Activated naive CD4-positive, alpha-beta T cell treated with anti-CD3 and anti-CD28 coated beads, Interleukin-2, amount 10 ng/mL, durations not matched to agents 7 days and 5 days (primary cell): ENCODE results near the gene MTHFR.
A peak's percentile ranks its signal among the peaks of the same experiment; 100 is the strongest.

Experiments
- CTCF ChIA-PET: fragments of 350-600 bp; sonication (Branson Sonifier 250); formaldehyde crosslinking; loops from one replicate; lab custom pipeline; 2021; ENCODE audit warnings: antibody characterized with exemption; lab: Charles Lee
- DNase-seq: peaks from one replicate; pipeline ENCODE4 v3.0.0-alpha.2; 2020
- H3K27ac Mint-ChIP-seq: one replicate; pipeline ENCODE4 v1.8.0; 2021; ENCODE audit warnings: mild to moderate bottlenecking, moderate library complexity, mixed read lengths
- H3K27me3 Mint-ChIP-seq: one replicate; pipeline ENCODE4 v1.8.0; 2021; ENCODE audit warnings: mild to moderate bottlenecking, mixed read lengths
- H3K36me3 Mint-ChIP-seq: one replicate; pipeline ENCODE4 v1.8.0; 2021; ENCODE audit warnings: mixed read lengths
- H3K4me1 Mint-ChIP-seq: one replicate; pipeline ENCODE4 v1.8.0; 2021; ENCODE audit warnings: mixed read lengths
- H3K4me3 Mint-ChIP-seq: one replicate; pipeline ENCODE4 v1.8.0; 2021; ENCODE audit warnings: mild to moderate bottlenecking, moderate library complexity, mixed read lengths
- H3K9me3 Mint-ChIP-seq: one replicate; pipeline ENCODE4 v1.8.0; 2021; ENCODE audit warnings: mixed read lengths

MTHFR gene

GRCh38 chr1:11805422-11806306 lies at the start of gene MTHFR, which contains the start of gene CLCN6:
Gene MTHFR, minus strand, starts transcription at chr1:11805964. Its CDS starts 2,848 bp downstream, at chr1:11803116.
Gene CLCN6, plus strand, starts transcription at chr1:11806191. Its CDS starts 72 bp downstream, at chr1:11806263.
- H3K27ac Mint-ChIP-seq: peak within 1 kb of the TSS; percentile 85
- H3K4me1 Mint-ChIP-seq: peaks cover 68% of the 10 kb centered on the region
- CTCF ChIA-PET: interaction anchor here (1.1 kb wide), 1 partner anchor 141 kb away, joined by 3 read pairs; no protein-coding TSS in a partner anchor
- H3K27me3 Mint-ChIP-seq: no peaks in the 10 kb centered on the region
- no peaks in the 10 kb centered on the region for H3K9me3 Mint-ChIP-seq
- H3K4me3 Mint-ChIP-seq: peak within 1 kb of the TSS; percentile 88
- peaks cover 31% of the 10 kb centered on the region for H3K36me3 Mint-ChIP-seq
- DNase-seq: peak; percentile 100

- peaks cover 85% of the 10 kb centered on the region for H3K27me3 Mint-ChIP-seq
Observed at GRCh38 chr1:11855430-11855829, 49.7 kb upstream of the MTHFR start.

GRCh38 chr1:11854519-11854918 lies 48.8 kb upstream of the MTHFR start:
- peaks cover 80% of the 10 kb centered on the region for H3K27me3 Mint-ChIP-seq
- H3K27ac Mint-ChIP-seq: no peak overlapping the region
- no peaks in the 10 kb centered on the region for H3K9me3 Mint-ChIP-seq
- CTCF ChIA-PET: interaction anchor here (0.6 kb wide), 1 partner anchor 46 kb away, joined by 3 read pairs; no protein-coding TSS in a partner anchor
- H3K4me1 Mint-ChIP-seq: peaks cover 14% of the 10 kb centered on the region
- H3K36me3 Mint-ChIP-seq: no peaks in the 10 kb centered on the region
- H3K4me3 Mint-ChIP-seq: no peak overlapping the region
- no peak for DNase-seq

More at GRCh38 chr1:11855430-11855829, 49.7 kb upstream of the MTHFR start:
- Mint-ChIP-seq H3K9me3 (no peaks in the 10 kb centered on the region), H3K27ac (no peak overlapping the region), H3K36me3 (no peaks in the 10 kb centered on the region), H3K4me3 (no peak overlapping the region), H3K4me1 (peaks cover 14% of the 10 kb centered on the region)
- CTCF ChIA-PET: no interaction called here
- no peak for DNase-seq

- H3K4me1 Mint-ChIP-seq: no peaks in the 10 kb centered on the region
- no peak overlapping the region for H3K4me3 Mint-ChIP-seq
- no peak for DNase-seq
- CTCF ChIA-PET: no interaction called here
- H3K36me3 Mint-ChIP-seq: no peaks in the 10 kb centered on the region
- H3K9me3 Mint-ChIP-seq: no peaks in the 10 kb centered on the region
- peaks cover 48% of the 10 kb centered on the region for H3K27me3 Mint-ChIP-seq
- no peak overlapping the region for H3K27ac Mint-ChIP-seq
Observed at GRCh38 chr1:11851180-11851579, 45.4 kb upstream of the MTHFR start.

- H3K9me3 Mint-ChIP-seq: no peaks in the 10 kb centered on the region
Observed at GRCh38 chr1:11850156-11850555, 44.4 kb upstream of the MTHFR start.

GRCh38 chr1:11848373-11848700 lies 42.6 kb upstream of the MTHFR start:
- CTCF ChIA-PET: interaction anchor here (1.7 kb wide), 1 partner anchor 10 kb away, joined by 7 read pairs; no protein-coding TSS in a partner anchor
- H3K27me3 Mint-ChIP-seq: peaks cover 25% of the 10 kb centered on the region

More at GRCh38 chr1:11850156-11850555, 44.4 kb upstream of the MTHFR start:
- DNase-seq: no peak
- Mint-ChIP-seq H3K27me3 (peaks cover 40% of the 10 kb centered on the region), H3K36me3 (peaks cover 5% of the 10 kb centered on the region), H3K27ac (no peak overlapping the region), H3K4me1 (no peaks in the 10 kb centered on the region), H3K4me3 (no peak overlapping the region)
- CTCF ChIA-PET: no interaction called here

GRCh38 chr1:11847667-11848372 lies 42.1 kb upstream of the MTHFR start, which contains the start of gene NPPA:
Gene NPPA, minus strand, starts transcription at chr1:11847783. Its CDS starts 99 bp downstream, at chr1:11847684.
- no peaks in the 10 kb centered on the region for H3K4me1 Mint-ChIP-seq
- DNase-seq: no peak
- no peak within 1 kb of the TSS for H3K27ac Mint-ChIP-seq
- no peak within 1 kb of the TSS for H3K4me3 Mint-ChIP-seq
- peaks cover 20% of the 10 kb centered on the region for H3K27me3 Mint-ChIP-seq
- H3K36me3 Mint-ChIP-seq: peaks cover 15% of the 10 kb centered on the region
- CTCF ChIA-PET: interaction anchor here (1.7 kb wide), 1 partner anchor 10 kb away, joined by 7 read pairs; no protein-coding TSS in a partner anchor
- H3K9me3 Mint-ChIP-seq: no peaks in the 10 kb centered on the region

More at GRCh38 chr1:11848373-11848700, 42.6 kb upstream of the MTHFR start:
- Mint-ChIP-seq H3K27ac (no peak overlapping the region), H3K4me1 (no peaks in the 10 kb centered on the region), H3K9me3 (no peaks in the 10 kb centered on the region), H3K36me3 (peaks cover 15% of the 10 kb centered on the region), H3K4me3 (no peak overlapping the region)
- no peak for DNase-seq

GRCh38 chr1:11845641-11846335 lies 40.0 kb upstream of the MTHFR start:
- Mint-ChIP-seq H3K4me3 (no peak overlapping the region), H3K4me1 (no peaks in the 10 kb centered on the region), H3K27me3 (peaks cover 7% of the 10 kb centered on the region), H3K27ac (no peak overlapping the region), H3K36me3 (peaks cover 21% of the 10 kb centered on the region), H3K9me3 (no peaks in the 10 kb centered on the region)
- no peak for DNase-seq
- CTCF ChIA-PET: no interaction called here

- no peak for DNase-seq
- peaks cover 31% of the 10 kb centered on the region for H3K36me3 Mint-ChIP-seq
- H3K4me3 Mint-ChIP-seq: no peak overlapping the region
- H3K27ac Mint-ChIP-seq: no peak overlapping the region
- CTCF ChIA-PET: interaction anchor here (0.6 to 2.0 kb wide), 3 partner anchors 50 to 65 kb away, joined by 4 read pairs; no protein-coding TSS in a partner anchor
- H3K4me1 Mint-ChIP-seq: peaks cover 3% of the 10 kb centered on the region
- no peaks in the 10 kb centered on the region for H3K9me3 Mint-ChIP-seq
- no peaks in the 10 kb centered on the region for H3K27me3 Mint-ChIP-seq
Observed at GRCh38 chr1:11842154-11843041, 36.6 kb upstream of the MTHFR start.

- peaks cover 3% of the 10 kb centered on the region for H3K4me1 Mint-ChIP-seq
- no peak overlapping the region for H3K27ac Mint-ChIP-seq
- H3K9me3 Mint-ChIP-seq: no peaks in the 10 kb centered on the region
- CTCF ChIA-PET: interaction anchor here (1.1 to 2.0 kb wide), 4 partner anchors 38 to 126 kb away, joined by 3 to 4 read pairs (median 4); no protein-coding TSS in a partner anchor
- no peak overlapping the region for H3K4me3 Mint-ChIP-seq
- H3K36me3 Mint-ChIP-seq: peaks cover 32% of the 10 kb centered on the region
- no peak for DNase-seq
- H3K27me3 Mint-ChIP-seq: no peaks in the 10 kb centered on the region
Observed at GRCh38 chr1:11841245-11842153, 35.7 kb upstream of the MTHFR start.

- Mint-ChIP-seq H3K27ac (no peak overlapping the region), H3K27me3 (no peaks in the 10 kb centered on the region), H3K4me1 (peaks cover 3% of the 10 kb centered on the region), H3K9me3 (no peaks in the 10 kb centered on the region), H3K4me3 (no peak overlapping the region), H3K36me3 (peaks cover 32% of the 10 kb centered on the region)
- CTCF ChIA-PET: interaction anchor here (1.1 to 5.0 kb wide), 4 partner anchors 39 to 68 kb away, joined by 3 to 36 read pairs (median 4); no protein-coding TSS in a partner anchor
- DNase-seq: no peak
Observed at GRCh38 chr1:11839727-11840705, 34.3 kb upstream of the MTHFR start.
